Ramos (cell line): ENCODE measurements around the gene SH2D6.
"Not testable (repeated sequence)": the region's sequence is repeated elsewhere in the genome, so short reads cannot be mapped to it uniquely, and the experiment has no call there.

Experiments used
- in situ Hi-C: fragments of 300-500 bp; cut with MboI; formaldehyde crosslinking; loops from one replicate; pipeline ENCODE4 v1.14.3; 2022; ENCODE audit warnings: low sequenced_read_pairs; ENCODE audit not compliant: unreplicated experiment

Gene SH2D6

DNA sequence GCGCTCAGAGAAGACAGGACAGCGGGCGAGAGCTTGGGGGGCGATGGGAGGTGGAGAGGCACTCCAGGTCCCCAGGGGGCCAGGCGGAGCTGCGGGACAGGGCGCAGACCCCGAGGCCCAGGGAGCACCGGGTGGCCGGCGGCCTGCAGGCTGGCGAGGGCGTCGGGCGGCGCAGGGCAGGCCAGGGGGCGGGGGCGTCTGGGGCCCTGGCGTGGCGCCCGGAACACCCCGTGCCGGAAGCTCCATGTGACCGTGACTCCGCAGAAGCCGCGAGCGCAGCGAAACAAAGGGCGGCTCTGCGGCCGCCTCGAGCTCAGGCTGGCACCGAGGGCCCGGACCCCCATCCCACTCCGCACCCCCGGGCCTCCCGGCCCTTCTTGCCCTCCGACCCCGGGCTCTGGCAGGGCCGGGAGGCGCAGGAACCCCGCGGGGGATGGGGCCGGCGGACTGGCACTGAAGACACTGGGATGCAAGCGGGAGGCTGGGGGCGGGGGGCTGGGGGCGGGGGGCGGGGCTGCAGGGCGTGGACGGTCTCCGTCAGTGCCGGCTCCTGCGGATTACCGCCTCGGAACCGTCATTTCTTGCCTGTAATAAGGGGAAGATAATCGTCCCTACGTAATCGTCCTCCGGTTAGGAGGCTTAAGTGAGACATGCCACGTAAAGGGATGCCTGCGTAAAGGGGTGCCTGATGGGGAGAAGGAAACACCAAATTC, 19.1 kb downstream of the SH2D6 start:
- in situ Hi-C loops = no loop called here

DNA sequence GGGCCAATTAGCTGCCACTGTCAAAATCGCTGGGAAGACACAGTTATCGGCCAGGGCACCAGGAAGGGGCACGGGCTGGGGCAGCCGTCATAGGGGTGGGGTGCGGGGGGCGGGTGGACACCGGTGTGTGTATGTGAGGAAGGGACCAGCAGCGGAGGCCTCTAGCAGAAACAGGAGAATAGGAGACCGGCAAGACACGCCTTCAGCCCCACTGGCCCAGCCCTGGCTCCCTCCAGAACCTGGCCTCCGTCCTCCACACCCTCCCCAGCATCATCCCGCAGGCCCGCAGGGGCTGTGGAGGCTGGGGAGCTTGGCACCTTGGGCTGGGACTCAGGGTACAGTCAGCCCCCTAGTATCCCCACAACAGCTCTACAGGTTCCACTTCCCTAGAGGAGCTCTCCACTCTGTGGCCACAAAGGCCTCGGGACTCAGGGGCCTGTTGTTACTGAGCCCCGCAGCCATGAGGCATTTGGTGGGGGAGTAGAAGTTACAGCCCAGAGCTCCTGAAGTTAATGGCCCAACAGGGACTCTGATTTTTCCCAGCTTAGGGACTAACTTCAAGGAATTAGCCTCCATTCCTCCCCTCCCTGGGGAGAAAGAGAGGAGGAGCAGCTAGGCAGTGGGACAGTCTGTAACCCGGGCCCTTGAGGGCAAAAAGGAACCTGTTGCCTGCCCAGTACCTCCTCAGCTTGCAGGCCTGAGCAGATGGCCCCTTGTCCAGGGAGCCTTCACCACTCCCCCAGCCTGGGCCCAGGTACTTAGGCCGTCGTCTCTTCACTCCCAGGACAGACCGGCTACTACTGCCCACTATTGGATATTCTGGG, 19.9 kb downstream of the SH2D6 start:
- in situ Hi-C loops = no loop called here

DNA sequence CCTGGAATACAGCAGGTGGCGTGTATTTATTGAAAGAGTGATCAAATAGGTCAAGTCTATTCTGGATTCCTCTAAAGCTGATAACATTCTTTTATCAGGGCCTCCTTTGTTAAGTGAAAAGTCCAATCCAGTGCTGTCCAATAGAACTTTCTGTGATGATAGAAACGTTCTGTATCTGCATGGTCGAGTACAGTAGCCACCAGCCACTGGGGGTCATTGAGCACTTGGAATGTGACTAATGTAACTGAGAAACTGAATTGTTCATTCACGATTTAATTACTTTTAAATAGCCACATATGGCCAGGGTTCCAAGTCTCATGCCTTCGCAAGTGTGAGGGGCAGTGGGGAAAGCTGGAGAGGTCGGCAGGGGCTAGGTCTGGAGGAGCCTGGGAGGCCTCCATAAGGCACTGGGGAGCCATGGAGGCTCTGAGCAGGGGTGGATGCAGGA, 20.5 kb downstream of the SH2D6 start:
- in situ Hi-C loops = no loop called here

DNA sequence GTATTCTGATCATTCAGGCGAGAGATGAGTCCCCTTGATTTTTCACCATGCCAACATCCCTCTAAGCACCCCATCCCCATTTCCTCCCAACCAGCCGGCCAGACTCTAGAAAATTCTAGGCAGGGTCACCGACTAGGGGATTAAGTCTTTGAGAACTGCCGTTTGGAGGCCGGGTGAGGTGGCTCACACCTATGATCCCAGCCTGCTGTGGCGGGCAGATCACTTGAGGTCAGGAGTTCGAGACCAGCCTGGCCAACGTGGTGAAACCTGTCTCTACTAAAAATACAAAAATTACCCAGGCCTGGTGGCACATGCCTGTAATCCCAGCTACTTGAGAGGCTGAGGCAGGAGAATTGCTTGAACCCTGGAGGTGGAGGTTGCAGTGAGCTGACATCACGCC, 21.1 kb downstream of the SH2D6 start:
- in situ Hi-C loops = not testable (repeated sequence)

- in situ Hi-C loops = no loop called here
Observed at GRCh38 chr2:85439986-85440385, 21.5 kb downstream of the SH2D6 start.

GRCh38 chr2:85440729-85441128, 22.2 kb downstream of the SH2D6 start:
- in situ Hi-C loops = no loop called here

- in situ Hi-C loops = no loop called here
Observed at GRCh38 chr2:85441864-85442263, 23.4 kb downstream of the SH2D6 start.

- in situ Hi-C loops = no loop called here
Observed at GRCh38 chr2:85444629-85445172, 26.2 kb downstream of the SH2D6 start.

DNA sequence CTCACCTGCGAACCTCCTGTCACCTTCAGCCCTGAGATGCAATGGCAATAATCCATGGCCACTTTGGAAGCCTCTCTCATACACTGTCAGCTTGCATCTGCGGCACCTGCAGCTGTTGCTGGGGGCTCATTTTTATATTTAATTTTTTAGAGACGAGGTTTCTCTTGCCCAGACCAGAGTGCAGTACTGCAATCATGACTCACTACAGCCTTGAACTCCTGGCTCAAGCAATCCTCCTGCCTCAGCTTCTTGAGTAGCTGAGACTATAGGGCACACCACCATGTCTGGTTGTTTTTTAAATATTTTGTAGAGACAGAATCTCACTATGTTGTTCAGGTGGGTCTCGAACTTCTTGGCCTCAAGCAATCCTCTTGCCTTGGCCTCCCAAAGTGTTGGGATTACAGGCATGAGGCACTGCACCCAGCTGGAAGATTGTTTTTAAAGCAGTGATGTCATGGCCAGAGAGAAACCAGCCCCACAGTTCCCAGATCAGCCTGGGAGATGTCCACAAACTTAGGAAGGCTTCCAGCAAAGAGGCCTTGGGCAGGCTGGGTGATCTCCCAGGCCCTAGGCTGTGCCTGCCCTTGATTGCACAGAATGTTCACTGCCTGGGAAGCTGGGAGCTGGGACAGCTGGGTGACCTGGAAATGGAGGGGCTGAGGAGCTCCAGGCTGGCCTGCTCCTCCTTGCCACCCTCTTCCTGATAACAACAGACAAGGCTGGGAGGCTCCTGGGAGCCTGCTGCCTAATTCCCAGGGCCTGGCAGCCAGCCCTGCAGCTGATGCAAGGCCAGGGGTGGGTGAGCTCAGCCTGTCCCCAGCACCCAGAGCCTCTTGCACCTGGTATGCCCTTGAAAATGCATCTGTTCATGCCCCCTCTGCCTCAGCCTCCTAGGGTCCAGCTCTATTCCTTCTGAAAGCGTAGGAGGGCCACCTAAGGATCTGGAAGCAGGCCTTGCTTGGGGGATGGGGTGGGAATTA, 27.1 kb downstream of the SH2D6 start:
- in situ Hi-C loops = no loop called here

DNA sequence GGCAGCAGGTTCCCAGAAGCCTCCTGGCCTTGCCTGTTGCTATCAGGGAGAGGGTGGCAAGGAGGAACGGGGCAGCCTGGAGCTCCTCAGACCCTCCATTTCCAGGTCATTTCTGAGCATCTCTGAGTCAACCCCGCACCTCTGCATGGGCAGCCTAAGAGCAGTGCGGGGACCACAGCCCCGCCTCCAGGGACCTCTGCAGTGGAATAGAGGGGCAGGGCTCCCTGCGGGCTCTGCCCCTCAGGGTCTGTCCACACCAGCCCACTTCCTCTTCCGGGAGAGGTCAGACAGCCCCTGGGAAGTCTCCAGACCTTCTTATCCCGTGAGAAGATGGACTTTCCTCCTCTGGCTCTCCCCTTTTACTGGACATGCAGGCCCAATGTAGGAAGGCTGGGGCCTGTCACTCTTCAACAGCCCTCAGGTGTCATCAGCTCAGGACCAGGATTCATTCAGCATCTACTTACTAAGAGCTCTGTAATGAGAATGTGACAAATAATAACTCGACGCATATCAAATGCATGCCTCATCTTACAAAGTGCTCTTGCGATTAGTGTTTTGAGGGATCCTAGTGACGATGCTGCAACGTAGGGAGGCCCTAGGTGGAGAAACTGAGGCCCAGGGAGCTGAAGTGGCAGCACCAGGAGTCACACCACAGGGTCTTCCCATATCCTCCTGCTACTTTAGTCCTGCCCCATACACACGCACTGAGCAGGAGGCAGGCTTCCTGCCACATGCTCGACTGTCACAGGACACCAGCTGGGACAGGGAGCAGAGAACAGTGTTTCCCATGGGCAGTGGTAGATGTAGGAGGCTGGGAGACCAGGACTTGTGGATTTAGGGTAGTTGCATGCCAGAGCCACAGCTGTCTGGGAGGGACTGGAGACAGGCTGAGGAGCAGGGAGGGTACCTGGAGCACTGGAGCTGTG, 28.0 kb downstream of the SH2D6 start:
- in situ Hi-C loops = no loop called here

GRCh38 chr2:85447222-85447585, 28.7 kb downstream of the SH2D6 start:
- in situ Hi-C loops = no loop called here

- in situ Hi-C loops = no loop called here
Observed at GRCh38 chr2:85448461-85449213, 30.1 kb downstream of the SH2D6 start.

DNA sequence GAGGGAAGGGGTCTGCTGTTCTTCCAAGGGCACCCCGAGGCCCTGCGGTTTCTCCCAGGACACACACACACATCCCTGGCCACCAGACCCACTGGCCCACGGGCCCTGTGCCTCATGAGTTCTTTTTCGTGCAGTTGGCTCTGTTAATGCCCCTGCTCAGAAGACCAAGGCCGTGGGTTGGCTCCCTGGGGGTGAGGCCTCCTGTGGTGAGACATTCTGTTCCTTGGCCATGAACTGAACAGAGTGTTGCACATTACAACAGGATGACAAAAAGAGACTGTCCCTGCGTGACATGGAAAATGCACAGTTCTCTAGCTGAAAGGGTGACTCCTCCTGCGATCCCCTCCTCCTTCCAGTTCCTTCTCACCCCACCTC, 30.7 kb downstream of the SH2D6 start:
- in situ Hi-C loops = no loop called here

- in situ Hi-C loops = no loop called here
Observed at GRCh38 chr2:85452237-85452636, 33.7 kb downstream of the SH2D6 start.

DNA sequence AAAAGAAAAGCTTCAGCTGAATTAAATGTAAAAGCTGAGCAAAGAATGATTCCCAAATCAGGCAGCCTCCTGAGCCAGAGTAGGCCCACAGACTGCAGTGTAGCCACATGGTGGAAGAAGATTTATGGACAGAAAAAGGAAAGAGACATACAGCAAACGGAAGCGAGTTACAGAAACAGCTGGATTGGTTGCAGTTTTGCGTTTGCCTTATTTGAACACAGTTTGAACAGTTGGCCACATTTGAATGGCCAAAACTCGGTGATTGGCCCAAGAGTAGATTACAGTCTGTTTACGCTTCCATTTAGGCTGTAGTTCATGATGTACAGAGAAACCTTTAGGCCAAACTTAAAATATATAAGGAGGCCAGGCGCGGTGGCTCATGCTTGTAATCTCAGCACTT, 35.1 kb downstream of the SH2D6 start:
- in situ Hi-C loops = no loop called here

GRCh38 chr2:85455552-85456090, 37.1 kb downstream of the SH2D6 start:
- in situ Hi-C loops = no loop called here

DNA sequence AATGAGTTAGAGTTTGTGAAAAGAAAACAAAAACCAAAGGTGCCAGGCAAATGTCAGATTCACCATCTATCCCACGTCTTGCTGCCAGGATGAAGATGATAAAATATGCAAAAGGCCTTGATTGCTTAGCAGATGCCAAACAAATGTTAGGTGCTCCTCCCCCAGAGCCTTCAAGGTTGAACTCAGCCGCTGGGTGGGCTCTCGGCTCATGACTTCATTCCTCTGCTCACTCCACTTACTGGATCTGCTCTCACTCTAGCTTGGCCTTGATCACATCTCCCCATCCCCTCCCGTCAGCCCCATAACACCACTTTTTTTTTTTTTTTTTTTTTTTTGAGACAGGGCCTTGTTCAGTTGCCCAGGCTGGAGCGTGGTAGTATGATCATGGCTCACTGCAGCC, 38.5 kb downstream of the SH2D6 start:
- in situ Hi-C loops = no loop called here

DNA sequence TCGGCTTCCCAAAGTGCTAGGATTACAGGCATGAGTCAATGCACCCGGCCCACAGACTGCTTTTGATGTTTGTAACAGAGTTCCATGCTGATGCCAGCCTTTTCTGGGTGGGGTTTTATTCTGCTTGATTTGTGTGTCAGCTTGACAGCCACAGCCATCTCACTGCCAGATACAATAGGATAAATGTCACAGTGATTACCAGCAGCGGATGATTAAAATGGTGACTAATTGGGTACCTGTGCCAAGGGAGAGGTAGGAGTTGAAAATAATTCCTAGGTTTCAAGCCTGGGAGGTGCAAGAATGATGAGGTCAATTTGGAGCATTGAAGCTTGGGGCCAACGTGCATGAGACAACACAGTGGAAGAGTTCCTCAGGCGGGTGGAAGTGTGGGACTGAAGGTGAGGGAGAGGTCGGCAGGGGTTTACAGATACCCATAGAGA, 39.4 kb downstream of the SH2D6 start:
- in situ Hi-C loops = no loop called here
